ENCODE data around the gene ERMP1.

Gene ERMP1

DNA sequence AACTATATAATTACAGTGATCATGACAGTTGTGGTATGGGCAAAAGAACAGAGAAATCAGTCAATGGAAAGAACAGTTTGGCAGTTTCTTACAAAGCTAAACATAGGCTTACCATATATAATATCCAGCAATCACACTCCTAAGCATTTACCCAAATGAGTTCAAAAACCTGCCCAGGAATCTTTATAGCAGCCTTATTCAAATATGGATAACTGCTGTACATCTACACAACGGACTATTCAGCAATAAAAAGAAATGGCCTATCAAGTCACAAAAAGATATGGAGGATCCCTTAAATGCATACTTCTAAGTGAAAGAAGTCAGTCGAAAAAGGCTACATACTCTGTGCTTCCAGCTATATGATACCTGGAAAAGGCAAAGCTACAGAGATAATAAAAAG lies 36.6 kb downstream of the ERMP1 start:
- no peak overlapping the region for H3K4me3 ChIP-seq (ENCODE audit: low read depth, low read length)
- no peak for DNase-seq (ENCODE audit: low read depth)
- TF ChIP-seq, protein P1, sequence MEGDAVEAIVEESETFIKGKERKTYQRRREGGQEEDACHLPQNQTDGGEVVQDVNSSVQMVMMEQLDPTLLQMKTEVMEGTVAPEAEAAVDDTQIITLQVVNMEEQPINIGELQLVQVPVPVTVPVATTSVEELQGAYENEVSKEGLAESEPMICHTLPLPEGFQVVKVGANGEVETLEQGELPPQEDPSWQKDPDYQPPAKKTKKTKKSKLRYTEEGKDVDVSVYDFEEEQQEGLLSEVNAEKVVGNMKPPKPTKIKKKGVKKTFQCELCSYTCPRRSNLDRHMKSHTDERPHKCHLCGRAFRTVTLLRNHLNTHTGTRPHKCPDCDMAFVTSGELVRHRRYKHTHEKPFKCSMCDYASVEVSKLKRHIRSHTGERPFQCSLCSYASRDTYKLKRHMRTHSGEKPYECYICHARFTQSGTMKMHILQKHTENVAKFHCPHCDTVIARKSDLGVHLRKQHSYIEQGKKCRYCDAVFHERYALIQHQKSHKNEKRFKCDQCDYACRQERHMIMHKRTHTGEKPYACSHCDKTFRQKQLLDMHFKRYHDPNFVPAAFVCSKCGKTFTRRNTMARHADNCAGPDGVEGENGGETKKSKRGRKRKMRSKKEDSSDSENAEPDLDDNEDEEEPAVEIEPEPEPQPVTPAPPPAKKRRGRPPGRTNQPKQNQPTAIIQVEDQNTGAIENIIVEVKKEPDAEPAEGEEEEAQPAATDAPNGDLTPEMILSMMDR (IDR thresholded peaks at IDR 0.05; ENCODE audit: control insufficient read depth, extremely low read depth, insufficient read depth) = no peak

DNA sequence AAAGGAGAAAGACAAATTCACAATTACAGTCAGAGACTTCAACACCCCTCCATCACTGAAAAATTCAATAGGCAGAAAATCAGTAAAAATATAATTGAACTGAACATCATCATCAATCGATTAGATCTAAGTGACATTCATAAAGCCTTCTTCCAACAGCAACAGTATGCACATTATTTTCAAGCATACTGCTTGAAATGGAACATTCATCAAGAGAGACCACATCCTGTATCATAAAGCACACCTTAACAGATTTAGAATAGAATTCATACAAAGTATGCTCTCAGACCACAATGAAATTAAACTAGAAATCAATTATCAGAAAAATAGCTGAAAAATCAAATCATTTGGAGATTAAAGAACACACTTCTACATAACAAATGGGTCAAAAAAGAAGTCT lies 39.1 kb downstream of the ERMP1 start:
- H3K4me3 ChIP-seq (ENCODE audit: low read depth, low read length) = no peak overlapping the region
- TF ChIP-seq, protein P1 (IDR thresholded peaks at IDR 0.05; ENCODE audit: control insufficient read depth, extremely low read depth, insufficient read depth) = no peak
- DNase-seq (ENCODE audit: low read depth) = no peak

DNA sequence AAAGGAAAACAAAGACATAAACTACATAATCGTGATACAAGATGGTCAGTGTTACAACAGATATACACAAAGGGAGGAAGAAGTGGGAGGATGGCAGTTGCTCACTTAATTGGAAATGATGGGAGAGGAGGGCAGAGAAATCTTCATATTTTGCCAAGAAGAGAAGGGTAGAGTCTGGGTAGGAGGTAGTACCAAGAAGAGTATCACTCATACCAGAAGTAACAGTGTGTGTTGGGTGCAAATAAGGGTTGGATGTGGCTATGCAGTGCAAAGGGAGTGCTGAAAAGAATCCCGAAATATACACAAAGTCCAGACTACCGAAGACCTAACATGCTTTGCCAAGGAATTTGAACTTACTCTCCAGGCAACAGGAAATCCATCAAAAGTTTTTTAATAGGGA lies 41.0 kb downstream of the ERMP1 start:
- DNase-seq (ENCODE audit: low read depth) = no peak
- TF ChIP-seq, protein P1 (IDR thresholded peaks at IDR 0.05; ENCODE audit: control insufficient read depth, extremely low read depth, insufficient read depth) = no peak
- no peak overlapping the region for H3K4me3 ChIP-seq (ENCODE audit: low read depth, low read length)

DNA sequence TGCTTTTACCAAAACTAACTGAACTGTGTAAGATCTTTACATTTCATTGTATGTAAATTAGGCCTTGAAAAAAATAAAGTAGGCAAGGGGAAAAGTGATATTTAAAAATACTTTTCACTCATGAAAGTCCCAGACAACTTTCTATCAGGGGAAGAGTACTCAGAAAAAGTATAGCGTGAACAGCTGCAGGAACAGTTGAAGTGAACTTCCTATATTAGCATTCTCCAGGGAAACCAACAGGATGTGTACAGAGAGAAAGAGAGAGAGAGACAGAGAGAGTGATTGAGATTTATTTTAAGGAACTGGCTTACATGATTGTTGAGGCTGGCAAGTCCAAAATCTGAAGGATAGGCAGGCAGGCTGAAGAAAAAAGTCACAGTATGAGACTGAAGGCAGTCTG lies 42.0 kb downstream of the ERMP1 start:
- TF ChIP-seq, protein P1 (IDR thresholded peaks at IDR 0.05; ENCODE audit: control insufficient read depth, extremely low read depth, insufficient read depth) = no peak
- H3K4me3 ChIP-seq (ENCODE audit: low read depth, low read length) = no peak overlapping the region
- DNase-seq (ENCODE audit: low read depth) = no peak

DNA sequence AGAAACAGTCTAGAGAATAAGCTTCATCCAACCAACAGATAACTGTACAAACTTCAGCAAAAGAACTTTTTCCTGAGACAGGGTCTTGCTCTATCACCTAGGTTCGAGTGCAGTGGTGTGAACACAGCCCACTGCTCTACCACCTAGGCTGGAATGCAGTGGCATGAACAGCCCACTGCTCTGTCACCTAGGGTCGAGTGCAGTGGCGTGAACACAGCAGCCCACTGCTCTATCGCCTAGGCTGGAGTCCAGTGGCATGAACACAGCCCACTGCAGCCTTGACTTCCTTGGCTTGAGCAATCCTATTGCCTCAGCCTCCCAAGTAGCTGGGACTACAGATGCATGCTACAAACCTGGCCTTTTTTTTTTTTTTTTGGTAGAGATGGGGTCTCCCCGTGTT lies 43.4 kb downstream of the ERMP1 start:
- H3K4me3 ChIP-seq (ENCODE audit: low read depth, low read length) = no peak overlapping the region
- TF ChIP-seq, protein P1 (IDR thresholded peaks at IDR 0.05; ENCODE audit: control insufficient read depth, extremely low read depth, insufficient read depth) = no peak
- no peak for DNase-seq (ENCODE audit: low read depth)

DNA sequence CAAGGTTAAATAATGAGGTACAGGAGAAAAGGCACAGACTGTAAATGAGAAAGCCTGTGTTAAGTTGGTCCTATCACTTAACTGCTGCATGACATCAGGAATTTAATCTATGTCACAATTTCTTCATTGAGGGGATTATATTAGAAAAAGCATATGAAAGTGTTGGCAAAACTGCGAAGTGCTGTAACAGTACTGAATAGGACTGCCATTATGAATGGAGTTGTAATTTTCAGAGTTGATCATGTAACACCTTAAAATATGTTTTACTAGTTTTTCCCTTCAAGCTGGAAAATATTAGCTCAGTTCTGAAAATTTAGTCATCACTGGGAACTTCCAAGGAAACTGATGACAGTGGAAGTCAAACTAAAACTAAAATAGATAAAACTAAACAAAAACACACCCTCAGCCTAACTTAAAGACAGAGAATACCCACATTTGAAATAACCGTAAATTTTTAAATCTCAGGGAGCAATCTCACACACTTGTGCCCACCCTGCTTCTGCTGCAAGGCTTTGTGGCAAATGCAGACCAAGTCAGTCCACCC lies 45.1 kb downstream of the ERMP1 start:
- TF ChIP-seq, protein P1 (IDR thresholded peaks at IDR 0.05; ENCODE audit: control insufficient read depth, extremely low read depth, insufficient read depth) = no peak
- no peak for DNase-seq (ENCODE audit: low read depth)
- H3K4me3 ChIP-seq (ENCODE audit: low read depth, low read length) = no peak overlapping the region

DNA sequence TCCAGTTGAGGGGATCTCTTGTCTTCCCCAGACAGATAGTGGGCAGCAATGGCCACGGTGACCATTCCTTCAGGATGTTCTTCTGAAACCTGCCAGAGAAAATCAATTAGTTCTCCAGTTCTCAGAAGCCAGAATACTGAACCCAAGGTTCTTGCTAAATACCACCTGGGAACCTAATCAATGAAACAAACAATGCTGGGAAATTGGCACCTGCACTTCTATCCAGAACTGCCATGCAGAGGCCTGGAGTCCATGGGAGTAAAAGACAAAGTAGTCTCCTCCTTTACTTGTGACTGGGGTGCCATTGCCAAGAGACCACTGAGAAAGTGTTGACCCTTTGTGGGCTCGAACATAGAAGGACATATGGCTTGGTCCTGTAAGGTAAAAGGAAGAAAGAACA lies 45.7 kb downstream of the ERMP1 start:
- DNase-seq (ENCODE audit: low read depth) = no peak
- H3K4me3 ChIP-seq (ENCODE audit: low read depth, low read length) = no peak overlapping the region
- TF ChIP-seq, protein P1 (IDR thresholded peaks at IDR 0.05; ENCODE audit: control insufficient read depth, extremely low read depth, insufficient read depth) = no peak
